ENCODE results near the gene PGA5. TPM values are rescaled to one million over a fixed set of nuclear protein-coding genes. Genes with fewer than 3 reads are reported as not detected.
A peak's percentile ranks its signal among the peaks of the same experiment; 100 is the strongest.

PGA5 gene
- total RNA-seq, 4 donors from 2014 or later: 0.19 to 0.22 TPM; not detected in 2

- TF ChIP-seq POLR2A (IDR thresholded peaks at IDR 0.05) (no peak), CTCF (IDR thresholded peaks at IDR 0.05) (no peak)
- H3K27me3 ChIP-seq: peaks cover 0 to 46% (median 0%) of the 10 kb centered on the region in 4 donors
- peak overlapping the region; percentile 46 to 69 (median 56) for H3K4me3 ChIP-seq
- peak overlapping the region in 1 of 4 donors; percentile 60 for H3K27ac ChIP-seq
- intact Hi-C loops (cut with DNase I): no loop called here
- peaks cover 0 to 7% (median 0%) of the 10 kb centered on the region in 3 donors for H3K36me3 ChIP-seq
- DNase-seq: no peak
- H3K9me3 ChIP-seq: no peaks in the 10 kb centered on the region
- peaks cover 29 to 49% (median 37%) of the 10 kb centered on the region in 3 donors for H3K4me1 ChIP-seq
- 2 to 4% methylated on average over 11 of the region's 60 CpGs for WGBS, 2 donors
Measured at GRCh38 chr11:61293867-61294716, 53.1 kb downstream of the PGA5 start.

GRCh38 chr11:61294717-61295595 is 54.0 kb downstream of the PGA5 start, which contains the start of gene VWCE:
VWCE (minus strand) TSS chr11:61295316; CDS start chr11:61295037, 279 bp downstream.
- Histone ChIP-seq H3K36me3 (peaks cover 3 to 15% (median 4%) of the 10 kb centered on the region in 3 donors), H3K4me3 (peak within 1 kb of the TSS; percentile 46 to 69 (median 56)), H3K4me1 (peaks cover 29 to 49% (median 37%) of the 10 kb centered on the region in 3 donors), H3K27ac (peak within 1 kb of the TSS in 2 of 4 donors; percentile 18 to 60), H3K9me3 (no peaks in the 10 kb centered on the region), H3K27me3 (peaks cover 0 to 46% (median 0%) of the 10 kb centered on the region in 4 donors)
- TF ChIP-seq POLR2A (IDR thresholded peaks at IDR 0.05) (no peak), CTCF (IDR thresholded peaks at IDR 0.05) (no peak)
- DNase-seq: no peak
- WGBS, 2 donors: 42% methylated on average over 10 of the region's 97 CpGs; no CpG with 5 or more reads in 1 of the 2 donors
- intact Hi-C loops (cut with DNase I): no loop called here

GRCh38 chr11:61295596-61295926 is 54.6 kb downstream of the PGA5 start:
- TF ChIP-seq POLR2A (IDR thresholded peaks at IDR 0.05) (no peak), CTCF (IDR thresholded peaks at IDR 0.05) (no peak)
- DNase-seq: no peak
- WGBS, 2 donors: 64 to 80% methylated on average over 5 to 6 of the region's 12 CpGs
- H3K27me3 ChIP-seq: peaks cover 0 to 46% (median 0%) of the 10 kb centered on the region in 4 donors
- no peaks in the 10 kb centered on the region for H3K9me3 ChIP-seq
- intact Hi-C loops (cut with DNase I): no loop called here
- peak overlapping the region in 1 of 4 donors; percentile 60 for H3K27ac ChIP-seq
- peaks cover 29 to 49% (median 37%) of the 10 kb centered on the region in 3 donors for H3K4me1 ChIP-seq
- H3K36me3 ChIP-seq: peaks cover 7 to 21% (median 8%) of the 10 kb centered on the region in 3 donors
- peak overlapping the region in 3 of 4 donors; percentile 46 to 69 (median 67) for H3K4me3 ChIP-seq

GRCh38 chr11:61297341-61297740 is 56.4 kb downstream of the PGA5 start:
- no peak overlapping the region for H3K4me3 ChIP-seq
- H3K36me3 ChIP-seq: peaks cover 11 to 39% (median 18%) of the 10 kb centered on the region in 3 donors
- H3K4me1 ChIP-seq: peaks cover 29 to 49% (median 37%) of the 10 kb centered on the region in 3 donors
- intact Hi-C loops (cut with DNase I): no loop called here
- H3K27me3 ChIP-seq: peaks cover 0 to 34% (median 0%) of the 10 kb centered on the region in 4 donors
- WGBS, 2 donors: 6 to 24% methylated on average over 1 of the region's 1 CpG
- peak overlapping the region in 2 of 4 donors; percentile 38 to 64 for H3K27ac ChIP-seq
- H3K9me3 ChIP-seq: no peaks in the 10 kb centered on the region
- no peak for TF ChIP-seq POLR2A (IDR thresholded peaks at IDR 0.05)
- no peak for TF ChIP-seq CTCF (IDR thresholded peaks at IDR 0.05)
- DNase-seq: no peak

Measured in esophagus squamous epithelium (tissue), 5 donors.